HepG2 (cell line): ENCODE measurements around the gene PHF21B. TPM values are rescaled to one million over a fixed set of nuclear protein-coding genes. Genes with fewer than 3 reads are reported as not detected.

Experiments
- MIER2 ChIP-seq: IDR thresholded peaks from 2 replicates; pipeline ENCODE4 v1.6.1; 2016; ENCODE audit warnings: missing biosample characterization, missing genetic modification reagents
- ZNF589 ChIP-seq: sonication (generic); formaldehyde crosslinking; conservative IDR thresholded peaks from 2 replicates; pipeline ENCODE4 v1.8.0; 2022; ENCODE audit warnings: mild to moderate bottlenecking, moderate library complexity, missing genetic modification reagents
- polyA plus RNA-seq, 8 experiments: library from polyadenylated mRNA; depleted of rRNA in 3 of 8; stranded (reverse) in 7 of 8; unstranded in 1 of 8; fragments of >200 nt; fragmentation: Illumina TruSeq in 4 of 8; extraction: Trizol in 4 of 8; gene quantifications; 2 replicates each; pipeline versions ENCODE4 v1.2.1 to v1.2.3, GENCODE V29; 2011 to 2016; ENCODE audit warnings: low read depth in 4 of 8, missing spikeins in 1 of 8, mixed read lengths in 1 of 8; ENCODE audit not compliant: insufficient read depth in 1 of 8
- total RNA-seq, 5 experiments: library from RNA; depleted of rRNA; stranded (reverse); fragments of >200 nt; fragmentation: Illumina TruSeq; extraction: Trizol; gene quantifications; 2 replicates each; pipeline ENCODE4 v1.2.3, GENCODE V29; 2016; ENCODE audit warnings: low read depth in 1 of 5
- TF ChIP-seq, protein P1 (sequence below): sonication (generic); formaldehyde crosslinking; IDR thresholded peaks from 2 replicates; pipeline ENCODE4 v1.4.0; 2020; ENCODE audit warnings: mild to moderate bottlenecking, missing genetic modification reagents

The PHF21B gene
- total and polyA plus RNA-seq, 2 of the 13 experiments (the other 11 are each of a cell fraction or from before 2014, with no cell fraction given), result not detected

DNA sequence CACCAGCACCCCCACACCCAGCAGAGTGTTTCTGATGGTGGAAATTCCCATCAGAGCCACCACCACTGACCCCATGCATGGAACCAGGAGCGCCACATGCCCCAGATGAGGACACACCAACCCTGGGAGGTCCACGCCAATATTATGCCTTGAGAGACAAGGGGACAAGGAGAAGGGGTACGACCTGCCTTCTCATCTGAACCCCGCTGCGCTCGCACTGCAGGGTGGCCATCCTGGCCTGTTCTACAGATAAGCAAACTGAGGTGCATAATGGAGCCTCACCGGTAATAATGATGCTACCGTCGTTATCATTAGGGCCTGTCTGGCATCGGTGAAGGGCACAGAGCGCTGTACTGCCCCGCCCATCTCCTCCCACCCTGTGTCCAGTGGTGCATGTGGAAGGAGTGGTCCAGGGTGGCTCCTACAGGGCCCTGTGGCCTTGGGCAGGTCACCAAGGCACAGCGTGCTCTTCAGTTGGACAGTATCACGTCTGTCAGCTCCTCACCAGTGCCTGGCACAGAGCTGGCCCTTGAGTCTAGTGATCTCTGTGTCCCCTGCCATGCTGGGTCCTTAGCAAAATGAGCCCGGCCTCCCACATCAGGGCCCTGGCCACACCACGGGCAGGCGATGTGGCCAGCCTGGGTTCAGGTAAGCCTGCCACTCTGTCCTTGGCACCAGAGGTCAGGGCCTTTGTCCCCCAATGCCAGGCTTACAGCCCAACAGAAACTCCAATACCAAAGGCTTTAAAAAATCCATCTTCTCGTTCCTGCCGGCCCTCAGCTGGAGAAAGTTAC, 92.2 kb downstream of the PHF21B start (continued):
- TF ChIP-seq, protein P1, sequence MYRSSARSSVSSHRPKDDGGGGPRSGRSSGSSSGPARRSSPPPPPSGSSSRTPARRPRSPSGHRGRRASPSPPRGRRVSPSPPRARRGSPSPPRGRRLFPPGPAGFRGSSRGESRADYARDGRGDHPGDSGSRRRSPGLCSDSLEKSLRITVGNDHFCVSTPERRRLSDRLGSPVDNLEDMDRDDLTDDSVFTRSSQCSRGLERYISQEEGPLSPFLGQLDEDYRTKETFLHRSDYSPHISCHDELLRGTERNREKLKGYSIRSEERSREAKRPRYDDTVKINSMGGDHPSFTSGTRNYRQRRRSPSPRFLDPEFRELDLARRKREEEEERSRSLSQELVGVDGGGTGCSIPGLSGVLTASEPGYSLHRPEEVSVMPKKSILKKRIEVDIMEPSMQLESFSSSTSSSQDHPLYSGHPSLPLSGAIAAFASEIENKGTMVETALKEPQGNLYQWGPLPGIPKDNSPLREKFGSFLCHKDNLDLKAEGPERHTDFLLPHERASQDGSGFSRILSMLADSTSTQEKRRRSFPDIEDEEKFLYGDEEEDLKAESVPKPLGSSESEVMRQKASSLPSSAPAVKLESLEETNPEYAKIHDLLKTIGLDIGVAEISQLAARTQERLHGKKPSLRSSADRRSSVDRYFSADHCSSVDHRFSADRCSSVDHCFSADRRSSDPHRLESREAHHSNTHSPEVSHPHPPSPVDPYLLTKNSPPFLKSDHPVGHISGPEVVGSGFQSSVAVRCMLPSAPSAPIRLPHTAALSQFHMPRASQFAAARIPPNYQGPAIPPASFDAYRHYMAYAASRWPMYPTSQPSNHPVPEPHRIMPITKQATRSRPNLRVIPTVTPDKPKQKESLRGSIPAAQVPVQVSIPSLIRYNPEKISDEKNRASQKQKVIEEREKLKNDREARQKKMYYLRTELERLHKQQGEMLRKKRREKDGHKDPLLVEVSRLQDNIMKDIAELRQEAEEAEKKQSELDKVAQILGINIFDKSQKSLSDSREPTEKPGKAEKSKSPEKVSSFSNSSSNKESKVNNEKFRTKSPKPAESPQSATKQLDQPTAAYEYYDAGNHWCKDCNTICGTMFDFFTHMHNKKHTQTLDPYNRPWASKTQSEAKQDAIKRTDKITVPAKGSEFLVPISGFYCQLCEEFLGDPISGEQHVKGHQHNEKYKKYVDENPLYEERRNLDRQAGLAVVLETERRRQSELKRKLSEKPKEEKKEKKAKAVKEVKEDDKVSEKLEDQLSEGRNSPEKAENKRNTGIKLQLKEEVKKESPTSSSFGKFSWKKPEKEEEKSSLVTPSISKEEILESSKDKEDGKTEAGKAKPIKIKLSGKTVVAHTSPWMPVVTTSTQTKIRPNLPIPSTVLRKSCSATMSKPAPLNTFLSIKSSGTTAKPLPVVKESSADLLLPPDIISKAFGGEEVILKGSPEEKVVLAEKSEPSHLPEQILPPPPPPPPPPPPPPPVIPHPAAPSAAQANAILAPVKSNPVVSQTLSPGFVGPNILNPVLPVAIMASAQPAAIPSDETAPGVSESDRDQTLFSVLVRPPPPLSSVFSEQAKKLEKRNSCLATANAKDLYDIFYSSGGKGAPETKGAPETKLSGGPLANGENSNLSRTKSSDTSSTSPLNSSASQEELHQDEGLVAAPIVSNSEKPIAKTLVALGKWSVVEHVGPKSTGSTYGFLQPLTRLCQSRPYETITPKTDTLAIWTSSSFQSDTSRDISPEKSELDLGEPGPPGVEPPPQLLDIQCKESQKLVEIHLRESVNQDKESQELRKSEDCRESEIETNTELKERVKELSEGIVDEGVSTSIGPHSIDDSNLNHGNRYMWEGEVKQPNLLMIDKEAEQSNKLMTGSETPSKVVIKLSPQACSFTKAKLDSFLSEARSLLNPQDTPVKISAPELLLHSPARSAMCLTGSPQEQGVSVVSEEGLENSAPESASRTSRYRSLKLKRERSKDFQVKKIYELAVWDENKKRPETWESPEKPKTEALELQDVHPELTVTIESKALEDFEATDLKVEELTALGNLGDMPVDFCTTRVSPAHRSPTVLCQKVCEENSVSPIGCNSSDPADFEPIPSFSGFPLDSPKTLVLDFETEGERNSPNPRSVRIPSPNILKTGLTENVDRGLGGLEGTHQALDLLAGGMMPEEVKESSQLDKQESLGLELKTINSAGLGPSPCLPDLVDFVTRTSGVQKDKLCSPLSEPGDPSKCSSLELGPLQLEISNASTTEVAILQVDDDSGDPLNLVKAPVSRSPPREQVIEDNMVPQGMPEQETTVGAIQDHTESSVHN, result no peak
- TF ChIP-seq MIER2 (no peak), ZNF589 (CRISPR knock-in tag) (no peak)
